GM21390 (cell line): Measurements from ENCODE around the gene ORC2.

ENCODE experiments used
- ATAC-seq: cut with Tn5 transposase; IDR thresholded peaks from one replicate; pipeline ENCODE4 v1.9.1; 2021; ENCODE audit not compliant: unreplicated experiment

The ORC2 gene

DNA sequence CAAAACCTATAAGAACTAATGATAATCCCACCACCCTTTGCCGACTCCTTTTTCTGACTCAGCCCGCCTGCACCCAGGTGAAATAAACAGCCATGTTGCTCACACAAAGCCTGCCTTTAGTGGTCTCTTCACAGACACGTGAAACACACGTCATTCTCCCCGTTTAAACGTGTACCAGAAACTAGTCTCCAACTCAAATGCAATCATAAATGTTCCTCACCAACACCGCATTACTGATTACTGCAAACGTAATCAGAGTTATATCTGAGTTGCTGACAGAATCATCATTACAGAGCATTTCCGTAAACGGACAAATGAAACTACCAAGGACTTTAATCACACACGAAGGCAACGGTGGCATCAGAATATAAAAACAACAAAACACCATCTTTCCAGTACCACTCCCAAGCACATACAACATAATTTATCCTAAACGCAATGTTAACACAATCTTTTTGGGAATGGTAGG, 100.9 kb downstream of the ORC2 start:
- no peak for ATAC-seq

DNA sequence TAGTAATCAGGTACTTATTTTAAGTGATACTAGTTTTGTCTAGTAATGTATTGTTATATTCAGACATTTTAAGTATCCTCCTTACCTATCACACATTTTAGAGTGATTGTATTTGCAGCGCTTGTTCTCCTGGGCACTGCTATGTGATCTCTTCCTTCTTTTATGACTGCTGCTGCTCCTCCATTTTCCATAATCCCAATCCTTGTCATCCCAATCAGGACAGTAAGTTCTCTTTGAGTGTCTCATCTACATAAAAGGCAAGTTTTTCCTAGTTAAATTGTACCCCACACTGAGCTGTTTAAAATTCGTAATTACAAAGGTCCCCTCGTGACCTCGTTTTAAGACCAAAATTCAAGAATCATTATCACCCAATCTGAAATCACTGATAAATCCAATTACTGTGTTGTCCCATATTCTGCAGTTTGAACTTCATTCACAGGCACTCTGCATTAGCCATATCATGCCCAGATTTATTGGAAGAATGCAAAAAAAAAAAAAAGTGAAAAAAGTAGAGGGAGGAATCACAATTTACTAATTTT, 101.8 kb downstream of the ORC2 start:
- ATAC-seq, result no peak

DNA sequence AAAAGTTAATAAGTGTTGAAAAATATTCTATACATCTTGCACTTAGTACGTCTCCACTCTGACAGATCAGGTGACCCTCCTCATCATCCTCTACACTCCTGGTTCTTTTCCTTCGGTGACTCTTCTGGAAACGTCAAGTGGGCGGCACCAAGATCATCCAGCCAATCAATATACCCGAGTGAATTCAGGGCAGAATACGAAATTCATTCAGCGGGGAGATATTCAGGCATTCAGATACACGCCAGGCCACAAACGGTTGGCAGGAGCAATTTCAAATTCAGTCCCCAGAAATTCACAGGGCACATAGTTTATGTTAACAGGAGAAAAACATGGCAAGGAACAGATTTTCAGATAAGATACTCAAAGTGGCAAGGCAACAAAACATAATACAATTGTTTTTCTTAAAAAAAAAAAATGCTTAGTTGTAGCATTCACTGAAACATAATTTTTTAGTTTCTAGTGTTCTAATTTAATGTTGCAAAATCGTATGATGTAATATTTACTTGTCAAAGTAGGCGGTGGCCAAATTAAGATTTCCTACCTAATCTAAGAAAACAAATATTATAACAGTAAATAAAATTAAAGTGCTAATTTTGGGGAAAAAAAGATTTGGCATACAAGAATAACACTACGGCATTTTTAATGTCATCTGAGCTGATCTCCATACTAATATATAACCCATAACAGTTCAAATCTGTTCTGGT, 103.2 kb downstream of the ORC2 start:
- ATAC-seq, result no peak
